OCI-LY7 (cell line): ENCODE data around the gene BCAR3.

Experiments
- CTCF ChIP-seq: fragments of 200-600 bp; sonication (generic); conservative IDR thresholded peaks from 2 replicates; pipeline ENCODE4 v1.5.1; 2014; ENCODE audit warnings: mild to moderate bottlenecking, antibody characterized with exemption, low read length, moderate library complexity, mixed read lengths
- EZH2phosphoT487 ChIP-seq: fragments of 200-600 bp; sonication (generic); IDR thresholded peaks from 2 replicates; pipeline ENCODE4 v1.6.1; 2018; ENCODE audit warnings: low read depth, borderline replicate concordance, mild to moderate bottlenecking, mixed run types, antibody characterized with exemption, low read length, moderate library complexity, mixed read lengths

GRCh38 chr1:93679546-93679945 is 2.1 kb downstream of the BCAR3 start:
- TF ChIP-seq CTCF (no peak), EZH2phosphoT487 (no peak)
